ENCODE results near the gene TDRD7. TPM values are rescaled to one million over a fixed set of nuclear protein-coding genes. Genes with fewer than 3 reads are reported as not detected.

TDRD7 gene
- polyA plus RNA-seq, 2 of the 4 experiments (the other 2 are of a cell fraction) = 11.5 to 15.7 TPM

DNA sequence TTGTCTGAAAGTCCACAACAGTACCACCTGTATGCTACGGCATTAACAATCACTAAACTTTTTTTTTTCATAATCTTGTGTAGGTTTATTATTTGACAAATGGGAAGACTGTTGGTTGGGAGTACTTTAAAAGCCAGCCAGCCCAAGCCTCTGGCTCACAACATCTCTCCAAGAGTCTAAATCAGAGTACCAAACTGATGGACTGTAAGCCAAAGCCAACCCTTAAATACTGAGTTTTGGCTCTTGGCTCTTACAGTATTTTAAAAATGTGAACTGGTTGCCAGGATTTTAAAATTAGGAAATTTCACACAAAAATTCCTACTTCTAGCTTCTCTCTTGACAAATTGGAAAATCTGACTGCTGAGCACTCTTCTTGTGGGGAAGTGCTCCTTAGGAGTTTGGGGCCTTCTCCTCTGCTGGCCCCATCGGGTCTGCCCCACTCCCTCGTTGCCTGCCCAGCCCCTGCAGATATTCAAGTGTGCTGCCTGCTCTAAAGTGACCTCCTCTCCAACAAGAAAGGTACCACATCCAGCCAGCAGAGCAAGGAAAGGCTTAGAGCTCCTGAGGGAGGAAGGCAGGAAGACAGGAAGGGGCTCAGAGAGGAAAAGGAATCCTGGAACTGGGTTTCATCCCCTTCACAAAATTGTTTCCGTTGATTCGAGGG, 67.7 kb downstream of the TDRD7 start (continued):
- TF ChIP-seq, protein P1, sequence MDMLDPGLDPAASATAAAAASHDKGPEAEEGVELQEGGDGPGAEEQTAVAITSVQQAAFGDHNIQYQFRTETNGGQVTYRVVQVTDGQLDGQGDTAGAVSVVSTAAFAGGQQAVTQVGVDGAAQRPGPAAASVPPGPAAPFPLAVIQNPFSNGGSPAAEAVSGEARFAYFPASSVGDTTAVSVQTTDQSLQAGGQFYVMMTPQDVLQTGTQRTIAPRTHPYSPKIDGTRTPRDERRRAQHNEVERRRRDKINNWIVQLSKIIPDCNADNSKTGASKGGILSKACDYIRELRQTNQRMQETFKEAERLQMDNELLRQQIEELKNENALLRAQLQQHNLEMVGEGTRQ (IDR thresholded peaks at IDR 0.05) = no peak
- TF ChIP-seq ZSCAN20 (CRISPR knock-in tag; IDR thresholded peaks at IDR 0.05) (no peak), MYC (IDR thresholded peaks at IDR 0.05; ENCODE audit: borderline replicate concordance, low read length) (no peak)

GRCh38 chr9:97480174-97480573, 68.3 kb downstream of the TDRD7 start:
- TF ChIP-seq FOXS1 (CRISPR knock-in tag; IDR thresholded peaks at IDR 0.05) = no peak
- no peak for TF ChIP-seq ZSCAN20 (CRISPR knock-in tag; IDR thresholded peaks at IDR 0.05)
- no peak for TF ChIP-seq POLR2A (IDR thresholded peaks at IDR 0.05; ENCODE audit: low read length)
- no peak for TF ChIP-seq SMC3 (IDR thresholded peaks at IDR 0.05)
- TF ChIP-seq HEYL (CRISPR knock-in tag; IDR thresholded peaks at IDR 0.05) = no peak
- TF ChIP-seq HOXA7 (CRISPR knock-in tag; IDR thresholded peaks at IDR 0.05) = no peak
- no peak for TF ChIP-seq FOSB (CRISPR knock-in tag; IDR thresholded peaks at IDR 0.05)
- TF ChIP-seq NPAS2 (CRISPR knock-in tag; IDR thresholded peaks at IDR 0.05; ENCODE audit: borderline replicate concordance) = no peak
- no peak for TF ChIP-seq BCL3 (IDR thresholded peaks at IDR 0.05)
- no peak for TF ChIP-seq NR3C1 (IDR thresholded peaks at IDR 0.05)
- TF ChIP-seq CBX8 (IDR thresholded peaks at IDR 0.05) = no peak
- TF ChIP-seq EHF (CRISPR knock-in tag; IDR thresholded peaks at IDR 0.05) = no peak
- no peak for TF ChIP-seq MAFK (IDR thresholded peaks at IDR 0.05; ENCODE audit: partially characterized antibody)
- no peak for TF ChIP-seq ESRRA (IDR thresholded peaks at IDR 0.05; ENCODE audit: borderline replicate concordance, low read length)
- TF ChIP-seq CTCF (IDR thresholded peaks at IDR 0.05) = no peak
- TF ChIP-seq RARB (CRISPR knock-in tag; IDR thresholded peaks at IDR 0.05) = no peak
- no peaks in the 10 kb centered on the region for H3K9me3 ChIP-seq
- ChIA-PET CTCF (interaction anchor here (0.8 to 4.8 kb wide), 5 partner anchors 11 to 136 kb away, joined by 3 to 42 read pairs (median 4); no protein-coding TSS in a partner anchor), POLR2A (no interaction called here)
- FAIRE-seq (no peak), ATAC-seq (no peak), DNase-seq (ENCODE audit: low read depth in 1 of 2, low spot score in 1 of 2) (no peak)
- no peak overlapping the region for H3K27ac ChIP-seq
- H3K4me3 ChIP-seq = no peak overlapping the region
- H3K4me2 ChIP-seq = no peak overlapping the region
- H3K4me1 ChIP-seq = no peaks in the 10 kb centered on the region
- WGBS (ENCODE audit: missing lambda C conversion rate) = 27% methylated on average over 1 of the region's 1 CpG

DNA sequence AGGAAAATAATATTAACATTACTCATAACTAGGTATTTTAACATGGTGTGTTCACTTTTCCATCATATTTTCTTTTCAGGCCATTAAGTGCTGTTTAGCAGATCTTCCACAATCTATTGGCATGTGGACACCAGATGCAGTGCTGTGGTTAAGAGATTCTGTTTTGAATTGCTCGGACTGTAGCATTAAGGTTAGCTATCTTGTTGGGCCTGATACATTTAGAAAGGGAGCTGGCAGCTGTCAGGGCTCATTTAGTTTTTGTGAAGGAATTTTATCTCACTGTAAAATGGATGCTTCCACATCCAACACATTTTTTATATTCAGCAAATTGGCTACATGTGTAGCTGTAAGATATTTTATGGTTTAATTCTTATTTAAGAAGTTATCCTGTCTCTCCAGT, 68.9 kb downstream of the TDRD7 start:
- H3K27ac ChIP-seq = no peak overlapping the region
- 96% methylated on average over 1 of the region's 1 CpG for WGBS (ENCODE audit: missing lambda C conversion rate)
- H3K4me2 ChIP-seq = no peak overlapping the region
- no peak for DNase-seq (ENCODE audit: low read depth in 1 of 2, low spot score in 1 of 2)
- H3K9me3 ChIP-seq = no peaks in the 10 kb centered on the region
- FAIRE-seq = no peak
- POLR2A ChIA-PET = interaction anchor here (0.6 kb wide), 1 partner anchor 152 kb away, joined by 3 read pairs; the partner anchor contains the start of gene TSTD2
- no peaks in the 10 kb centered on the region for H3K4me1 ChIP-seq
- no peak overlapping the region for H3K4me3 ChIP-seq
- no peak for ATAC-seq
- CTCF ChIA-PET = interaction anchor here (0.7 to 4.8 kb wide), 4 partner anchors 12 to 135 kb away, joined by 3 to 42 read pairs (median 6); no protein-coding TSS in a partner anchor
- no peak for TF ChIP-seq REST (IDR thresholded peaks at IDR 0.05)
- no peak for TF ChIP-seq HOXB5 (CRISPR knock-in tag; IDR thresholded peaks at IDR 0.05)
- TF ChIP-seq CEBPB (IDR thresholded peaks at IDR 0.05) = no peak
- TF ChIP-seq, protein P2, sequence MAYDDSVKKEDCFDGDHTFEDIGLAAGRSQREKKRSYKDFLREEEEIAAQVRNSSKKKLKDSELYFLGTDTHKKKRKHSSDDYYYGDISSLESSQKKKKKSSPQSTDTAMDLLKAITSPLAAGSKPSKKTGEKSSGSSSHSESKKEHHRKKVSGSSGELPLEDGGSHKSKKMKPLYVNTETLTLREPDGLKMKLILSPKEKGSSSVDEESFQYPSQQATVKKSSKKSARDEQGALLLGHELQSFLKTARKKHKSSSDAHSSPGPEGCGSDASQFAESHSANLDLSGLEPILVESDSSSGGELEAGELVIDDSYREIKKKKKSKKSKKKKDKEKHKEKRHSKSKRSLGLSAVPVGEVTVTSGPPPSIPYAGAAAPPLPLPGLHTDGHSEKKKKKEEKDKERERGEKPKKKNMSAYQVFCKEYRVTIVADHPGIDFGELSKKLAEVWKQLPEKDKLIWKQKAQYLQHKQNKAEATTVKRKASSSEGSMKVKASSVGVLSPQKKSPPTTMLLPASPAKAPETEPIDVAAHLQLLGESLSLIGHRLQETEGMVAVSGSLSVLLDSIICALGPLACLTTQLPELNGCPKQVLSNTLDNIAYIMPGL (CRISPR knock-in tag; IDR thresholded peaks at IDR 0.05; ENCODE audit: borderline replicate concordance) = no peak
- no peak for TF ChIP-seq JUN (IDR thresholded peaks at IDR 0.05)
- TF ChIP-seq ZNF302 (CRISPR knock-in tag; IDR thresholded peaks at IDR 0.05) = no peak
- no peak for TF ChIP-seq RCOR1 (IDR thresholded peaks at IDR 0.05; ENCODE audit: low read depth, low read length)
- TF ChIP-seq EHMT2 (IDR thresholded peaks at IDR 0.05; ENCODE audit: low read depth) = no peak
- no peak for TF ChIP-seq CHD2 (IDR thresholded peaks at IDR 0.05; ENCODE audit: low read length, partially characterized antibody)
- TF ChIP-seq HOXB13 (CRISPR knock-in tag; IDR thresholded peaks at IDR 0.05; ENCODE audit: low read depth) = no peak

All from A549 (cell line).